ENCODE measurements around the gene NRP2. TPM values are rescaled to one million over a fixed set of nuclear protein-coding genes. Genes with fewer than 3 reads are reported as not detected.

The NRP2 gene
- total and polyA plus RNA-seq, 2 experiments from 2014 or later, result 61.0 to 79.2 TPM

- H3K27me3 ChIP-seq, result no peaks in the 10 kb centered on the region
- no peak for TF ChIP-seq CTCF (IDR thresholded peaks at IDR 0.05; ENCODE audit: poor library complexity)
- TF ChIP-seq EZH2phosphoT487 (IDR thresholded peaks at IDR 0.05; ENCODE audit: low read depth, severe bottlenecking, unreplicated experiment), result no peak
- TF ChIP-seq EZH2 (IDR thresholded peaks at IDR 0.05; ENCODE audit: borderline replicate concordance), result no peak
- 75% methylated on average over 3 of the region's 3 CpGs for WGBS (ENCODE audit: low lambda C conversion rate, missing lambda C conversion rate)
- H3K36me3 ChIP-seq (replicated peaks; ENCODE audit: insufficient read depth, low read depth), result no peaks in the 10 kb centered on the region
- H3K9me2 ChIP-seq (replicated peaks; ENCODE audit: insufficient read depth), result no peaks in the 10 kb centered on the region
- no peak overlapping the region for H3K4me3 ChIP-seq
- H3K4me2 ChIP-seq, result no peak overlapping the region
- H3K79me2 ChIP-seq, result no peaks in the 10 kb centered on the region
- H3K9me3 ChIP-seq (ENCODE audit: low read depth), result no peaks in the 10 kb centered on the region
- peak overlapping the region; percentile 20 for H3K27ac ChIP-seq
- H3K4me1 ChIP-seq (ENCODE audit: insufficient read depth), result peaks cover 27% of the 10 kb centered on the region
- no peak for DNase-seq (ENCODE audit: low spot score)
- H2AFZ ChIP-seq, result no peak overlapping the region
- H4K20me1 ChIP-seq (ENCODE audit: insufficient read depth, poor library complexity, severe bottlenecking), result no peaks in the 10 kb centered on the region
These were observed 152.5 kb downstream of the NRP2 start for GRCh38 chr2:205834796-205835195.

GRCh38 chr2:205835251-205835791 lies 153.0 kb downstream of the NRP2 start:
- Histone ChIP-seq H4K20me1 (ENCODE audit: insufficient read depth, poor library complexity, severe bottlenecking) (no peaks in the 10 kb centered on the region), H3K4me1 (ENCODE audit: insufficient read depth) (peaks cover 27% of the 10 kb centered on the region), H3K4me3 (no peak overlapping the region), H2AFZ (no peak overlapping the region), H3K9me2 (replicated peaks; ENCODE audit: insufficient read depth) (no peaks in the 10 kb centered on the region), H3K79me2 (no peaks in the 10 kb centered on the region), H3K9me3 (ENCODE audit: low read depth) (no peaks in the 10 kb centered on the region), H3K36me3 (replicated peaks; ENCODE audit: insufficient read depth, low read depth) (no peaks in the 10 kb centered on the region), H3K27me3 (no peaks in the 10 kb centered on the region), H3K27ac (peak overlapping the region; percentile 20), H3K4me2 (peak overlapping the region; percentile 38)
- DNase-seq (ENCODE audit: low spot score), result no peak
- TF ChIP-seq CTCF (IDR thresholded peaks at IDR 0.05; ENCODE audit: poor library complexity) (no peak), EZH2phosphoT487 (IDR thresholded peaks at IDR 0.05; ENCODE audit: low read depth, severe bottlenecking, unreplicated experiment) (no peak), EZH2 (IDR thresholded peaks at IDR 0.05; ENCODE audit: borderline replicate concordance) (no peak)
- WGBS (ENCODE audit: low lambda C conversion rate, missing lambda C conversion rate), result 51% methylated on average over 4 of the region's 4 CpGs

DNA sequence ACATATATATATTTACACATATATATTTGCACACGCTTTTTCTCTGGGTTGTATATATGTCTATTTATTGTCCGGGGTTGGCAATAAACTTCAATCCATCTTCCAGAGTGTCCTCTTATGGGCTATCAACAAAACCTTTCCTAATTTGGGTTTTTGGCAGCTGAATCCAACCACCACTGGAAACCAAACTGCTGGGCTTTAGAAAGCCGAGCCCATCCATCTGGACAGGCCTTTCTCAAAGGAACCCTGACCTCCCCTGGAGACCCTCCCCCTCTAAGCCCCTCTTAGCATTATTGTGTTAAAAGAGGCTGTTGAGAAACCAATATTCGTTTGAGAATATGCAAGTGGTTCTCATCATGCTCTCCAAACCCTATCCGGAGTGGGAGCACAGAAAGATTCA lies 153.6 kb downstream of the NRP2 start:
- Histone ChIP-seq H4K20me1 (ENCODE audit: insufficient read depth, poor library complexity, severe bottlenecking) (no peaks in the 10 kb centered on the region), H3K79me2 (no peaks in the 10 kb centered on the region), H3K9me2 (replicated peaks; ENCODE audit: insufficient read depth) (no peaks in the 10 kb centered on the region), H3K36me3 (replicated peaks; ENCODE audit: insufficient read depth, low read depth) (no peaks in the 10 kb centered on the region), H3K4me2 (no peak overlapping the region), H3K4me3 (no peak overlapping the region), H2AFZ (no peak overlapping the region), H3K27me3 (no peaks in the 10 kb centered on the region), H3K27ac (peak overlapping the region; percentile 58), H3K9me3 (ENCODE audit: low read depth) (no peaks in the 10 kb centered on the region), H3K4me1 (ENCODE audit: insufficient read depth) (peaks cover 27% of the 10 kb centered on the region)
- TF ChIP-seq CTCF (IDR thresholded peaks at IDR 0.05; ENCODE audit: poor library complexity) (no peak), EZH2phosphoT487 (IDR thresholded peaks at IDR 0.05; ENCODE audit: low read depth, severe bottlenecking, unreplicated experiment) (no peak), EZH2 (IDR thresholded peaks at IDR 0.05; ENCODE audit: borderline replicate concordance) (no peak)
- DNase-seq (ENCODE audit: low spot score), result no peak
- 52% methylated on average over 5 of the region's 5 CpGs for WGBS (ENCODE audit: low lambda C conversion rate, missing lambda C conversion rate)
